ENCODE measurements around the gene IL16.

Gene IL16

DNA sequence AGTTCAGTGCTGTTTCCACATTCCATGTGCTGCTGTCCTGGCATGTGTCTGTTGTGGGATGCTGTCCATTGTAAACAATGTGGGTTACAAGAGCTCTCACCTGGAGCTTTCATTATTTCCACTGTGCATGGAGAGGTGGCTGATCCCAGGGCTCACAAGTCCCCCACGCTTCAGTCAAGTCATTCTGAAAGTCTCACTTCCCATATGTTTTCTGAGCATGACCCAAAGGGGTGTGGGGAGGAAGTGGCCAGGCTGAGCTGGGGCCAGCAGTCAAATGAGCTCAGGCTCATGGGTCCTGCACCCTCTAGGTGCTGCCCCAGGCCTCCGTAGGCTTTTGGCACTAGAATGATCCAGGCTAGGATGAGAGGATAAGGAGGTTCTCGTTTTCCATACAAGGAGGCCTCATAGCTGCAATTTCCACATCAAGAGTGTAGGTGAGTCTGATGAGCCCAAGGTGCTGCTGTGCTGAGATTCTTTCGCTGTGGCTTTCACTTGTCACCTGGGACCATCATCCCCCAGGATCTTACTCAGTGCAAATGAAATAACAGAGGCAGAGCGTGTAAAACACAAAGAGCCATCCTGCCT lies 105.2 kb downstream of the IL16 start:
- peak overlapping the region; percentile 98 for H3K4me2 ChIP-seq

DNA sequence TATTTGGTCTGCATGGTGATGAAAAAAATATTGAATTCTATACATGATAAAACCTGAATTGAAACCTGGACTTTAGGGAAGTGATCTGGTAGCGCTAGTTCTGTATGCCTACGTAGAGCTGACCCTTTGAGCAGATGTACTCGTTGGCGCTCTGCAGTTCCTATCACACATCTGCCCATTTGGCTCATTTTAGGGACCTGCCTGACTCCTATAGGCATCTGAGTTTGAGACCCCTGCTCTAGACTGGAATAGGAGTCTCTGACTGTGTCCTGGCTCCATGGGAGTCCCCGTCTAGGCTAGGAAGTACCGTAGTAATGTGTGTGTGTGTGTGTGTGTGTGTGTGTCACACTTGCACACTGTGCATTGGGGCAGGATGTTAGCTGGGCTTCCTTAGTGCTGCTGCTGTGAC lies 106.0 kb downstream of the IL16 start:
- Histone ChIP-seq H3K4me1 (peaks cover 75% of the 10 kb centered on the region), H3K27me3 (no peaks in the 10 kb centered on the region), H4K20me1 (no peaks in the 10 kb centered on the region), H3K9me3 (no peaks in the 10 kb centered on the region), H3K9ac (no peak overlapping the region), H3K4me3 (no peak overlapping the region), H3K36me3 (peaks cover 82% of the 10 kb centered on the region), H3K27ac (peak overlapping the region; percentile 78), H3K4me2 (peak overlapping the region; percentile 98)
- TF ChIP-seq Cebpa-rat (IDR thresholded peaks at IDR 0.05) = no peak

More for the DNA sequence above, 105.2 kb downstream of the IL16 start:
- Histone ChIP-seq H3K36me3 (peaks cover 74% of the 10 kb centered on the region), H3K9me3 (no peaks in the 10 kb centered on the region), H3K9ac (no peak overlapping the region), H3K27me3 (no peaks in the 10 kb centered on the region), H3K4me1 (peaks cover 83% of the 10 kb centered on the region), H3K4me3 (no peak overlapping the region), H3K27ac (peak overlapping the region; percentile 32), H4K20me1 (no peaks in the 10 kb centered on the region)
- no peak for TF ChIP-seq Cebpa-rat (IDR thresholded peaks at IDR 0.05)

DNA sequence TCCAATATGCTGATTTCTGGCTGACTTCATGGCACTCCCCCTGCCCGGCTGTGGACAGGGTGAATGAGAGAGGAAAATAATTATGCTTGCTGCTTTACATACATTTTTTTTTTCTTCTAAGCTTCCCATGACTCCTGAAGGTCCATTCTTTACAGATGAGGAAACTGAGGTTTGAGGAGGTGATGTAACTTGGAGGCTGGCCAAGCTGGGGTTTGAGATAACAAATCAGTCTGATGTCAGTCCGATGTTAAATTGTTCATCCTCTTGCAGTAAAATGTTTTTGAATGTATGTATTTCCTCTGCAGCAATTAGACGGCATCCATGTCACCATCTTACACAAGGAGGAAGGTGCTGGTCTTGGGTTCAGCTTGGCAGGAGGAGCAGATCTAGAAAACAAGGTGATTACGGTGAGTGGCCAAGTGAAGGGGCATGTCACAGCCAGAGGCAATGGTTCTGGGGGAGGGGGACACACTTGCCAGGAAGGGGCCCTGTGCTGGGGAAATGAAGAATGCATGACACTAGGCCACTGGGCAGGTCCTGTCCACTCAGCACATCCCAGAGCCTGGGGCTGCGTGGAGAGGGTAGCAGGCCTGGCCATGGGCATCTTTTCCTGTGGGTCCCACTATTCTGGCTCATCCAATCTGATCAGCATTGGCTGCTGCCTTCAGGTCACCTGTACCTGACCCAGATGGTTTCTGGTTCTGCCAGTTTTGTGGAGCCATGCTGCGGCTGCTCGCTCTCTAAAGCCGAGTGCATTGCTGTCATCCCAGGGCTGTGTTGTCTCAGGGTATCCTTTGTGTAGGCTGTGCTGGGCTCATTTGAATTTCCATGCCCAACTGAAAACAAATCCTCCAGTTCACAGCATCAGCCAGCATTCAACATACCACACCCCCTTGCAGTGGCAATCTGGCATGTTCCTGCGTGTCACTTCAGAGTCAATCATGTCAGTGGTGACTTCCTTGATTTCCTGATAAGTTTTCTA lies 106.9 kb downstream of the IL16 start:
- Histone ChIP-seq H3K36me3 (peaks cover 90% of the 10 kb centered on the region), H3K4me3 (no peak overlapping the region), H3K4me2 (peak overlapping the region; percentile 98), H3K9me3 (no peaks in the 10 kb centered on the region), H3K27ac (peak overlapping the region; percentile 78), H3K4me1 (peaks cover 66% of the 10 kb centered on the region), H3K27me3 (no peaks in the 10 kb centered on the region), H3K9ac (peak overlapping the region; percentile 47; the same call in 1 of the 2 replicates), H4K20me1 (no peaks in the 10 kb centered on the region)
- no peak for TF ChIP-seq Cebpa-rat (IDR thresholded peaks at IDR 0.05)

DNA sequence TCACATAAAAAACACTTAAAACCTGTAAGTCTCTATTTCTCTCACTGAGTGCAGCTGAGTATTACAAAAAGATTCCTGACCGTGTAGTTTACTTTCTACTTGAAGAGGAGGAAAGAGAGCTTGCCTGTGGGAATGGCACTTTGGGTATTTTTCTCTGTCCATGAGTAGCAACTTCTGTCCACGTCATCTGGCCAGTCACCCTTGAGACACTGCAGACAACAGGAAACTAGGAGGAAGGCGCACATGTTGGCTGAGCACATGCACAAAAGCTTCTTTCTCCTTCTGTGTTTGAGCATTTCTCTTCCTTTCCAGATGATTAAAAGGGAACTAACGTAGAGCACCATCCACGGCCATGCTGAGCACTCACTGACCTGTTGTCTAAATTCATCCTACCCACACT lies 107.5 kb downstream of the IL16 start:
- no peak for TF ChIP-seq Cebpa-rat (IDR thresholded peaks at IDR 0.05)
- Histone ChIP-seq H4K20me1 (no peaks in the 10 kb centered on the region), H3K9ac (peak overlapping the region; percentile 47), H3K4me2 (peak overlapping the region; percentile 98), H3K27me3 (no peaks in the 10 kb centered on the region), H3K4me1 (peaks cover 59% of the 10 kb centered on the region), H3K9me3 (no peaks in the 10 kb centered on the region), H3K27ac (peak overlapping the region; percentile 78), H3K36me3 (peaks cover 97% of the 10 kb centered on the region), H3K4me3 (no peak overlapping the region)

DNA sequence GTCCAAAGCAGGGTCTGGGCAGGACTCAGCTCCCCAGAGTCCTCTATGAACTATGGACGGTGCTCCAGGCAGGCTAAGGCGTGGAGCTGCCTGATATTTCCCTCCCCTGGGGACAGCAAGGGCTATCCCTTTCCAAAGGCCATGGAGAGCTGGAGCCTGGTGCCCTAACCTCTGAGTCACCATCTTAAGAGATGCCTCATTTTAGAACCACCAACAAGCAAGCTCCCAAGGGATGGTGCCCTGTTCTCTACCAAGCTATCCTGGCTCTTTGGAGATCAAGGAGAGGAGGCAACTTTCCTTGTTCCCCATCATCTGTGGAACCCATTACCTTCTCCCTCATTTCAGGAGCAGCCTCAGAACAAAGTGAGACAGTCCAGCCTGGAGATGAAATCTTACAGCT lies 111.6 kb downstream of the IL16 start:
- Histone ChIP-seq H3K4me2 (no peak overlapping the region), H4K20me1 (no peaks in the 10 kb centered on the region), H3K36me3 (peaks cover 82% of the 10 kb centered on the region), H3K4me1 (peaks cover 39% of the 10 kb centered on the region), H3K9ac (no peak overlapping the region), H3K27me3 (no peaks in the 10 kb centered on the region), H3K4me3 (no peak overlapping the region), H3K27ac (no peak overlapping the region), H3K9me3 (no peaks in the 10 kb centered on the region)
- TF ChIP-seq Cebpa-rat (IDR thresholded peaks at IDR 0.05) = no peak

DNA sequence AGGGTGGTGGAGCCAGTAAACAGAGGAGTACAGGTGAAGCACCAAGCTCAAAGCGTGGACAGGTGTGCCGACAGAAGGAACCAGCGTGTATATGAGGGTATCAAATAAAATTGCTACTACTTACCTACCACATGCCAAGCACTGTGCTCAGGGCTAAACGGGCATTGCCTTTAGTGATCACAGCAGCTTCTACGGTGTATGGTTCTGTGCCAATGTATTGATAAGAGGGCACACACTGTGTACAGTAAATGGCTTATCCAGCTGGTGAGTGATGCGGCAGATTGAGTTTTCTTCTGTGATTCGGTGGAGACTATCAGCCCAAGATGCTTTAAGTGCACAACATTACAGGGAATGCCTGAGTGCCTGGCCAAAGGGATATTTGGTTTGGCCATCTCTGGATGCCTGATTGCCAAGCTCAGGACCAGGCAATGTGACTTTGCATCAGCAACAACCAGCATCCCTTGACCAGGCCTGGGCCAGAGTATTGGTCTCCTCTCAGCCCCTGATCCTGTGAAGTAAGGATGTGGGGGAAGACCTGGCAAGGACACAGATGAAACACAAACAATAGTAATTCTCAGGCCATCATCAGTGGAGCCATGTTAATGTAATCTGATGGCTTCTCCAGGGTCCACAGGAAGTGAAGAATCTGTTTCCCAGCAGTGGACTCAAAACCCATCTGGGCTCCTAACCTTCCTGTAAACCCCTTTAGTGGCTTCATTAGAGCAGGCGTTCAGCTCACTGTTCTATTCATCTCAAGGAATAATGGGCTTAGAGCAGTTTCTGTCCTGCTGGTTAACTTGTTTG lies 113.2 kb downstream of the IL16 start:
- Histone ChIP-seq H3K9ac (no peak overlapping the region), H3K27ac (no peak overlapping the region), H3K9me3 (no peaks in the 10 kb centered on the region), H3K27me3 (no peaks in the 10 kb centered on the region), H3K4me3 (no peak overlapping the region), H3K36me3 (peaks cover 72% of the 10 kb centered on the region), H3K4me2 (no peak overlapping the region), H3K4me1 (peaks cover 23% of the 10 kb centered on the region), H4K20me1 (no peaks in the 10 kb centered on the region)
- no peak for TF ChIP-seq Cebpa-rat (IDR thresholded peaks at IDR 0.05)

DNA sequence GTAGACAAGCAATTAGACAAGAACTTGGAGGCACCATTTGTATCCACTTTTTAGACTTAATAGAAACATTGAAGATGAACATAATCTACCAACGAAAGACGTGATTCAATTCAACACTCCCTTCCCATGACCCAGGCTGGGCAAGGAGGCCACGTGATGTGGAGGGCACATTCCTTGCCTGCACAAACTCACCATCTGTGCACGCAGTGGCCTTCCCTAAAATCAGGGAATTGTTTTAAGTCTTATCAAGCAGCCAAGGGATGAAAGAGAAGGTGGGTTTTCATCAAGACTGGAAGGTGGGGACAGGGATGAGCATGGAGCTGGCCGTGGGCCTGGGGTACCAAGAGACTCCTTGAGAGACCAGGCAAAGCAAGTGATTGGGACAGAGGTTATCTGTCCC lies 113.8 kb downstream of the IL16 start:
- H4K20me1 ChIP-seq = no peaks in the 10 kb centered on the region
- no peaks in the 10 kb centered on the region for H3K27me3 ChIP-seq
- no peak overlapping the region for H3K4me3 ChIP-seq
- H3K36me3 ChIP-seq = peaks cover 72% of the 10 kb centered on the region
- H3K9me3 ChIP-seq = no peaks in the 10 kb centered on the region
- H3K9ac ChIP-seq = no peak overlapping the region
- H3K4me2 ChIP-seq = no peak overlapping the region
- TF ChIP-seq Cebpa-rat (IDR thresholded peaks at IDR 0.05) = no peak
- H3K27ac ChIP-seq = no peak overlapping the region
- H3K4me1 ChIP-seq = peaks cover 20% of the 10 kb centered on the region

DNA sequence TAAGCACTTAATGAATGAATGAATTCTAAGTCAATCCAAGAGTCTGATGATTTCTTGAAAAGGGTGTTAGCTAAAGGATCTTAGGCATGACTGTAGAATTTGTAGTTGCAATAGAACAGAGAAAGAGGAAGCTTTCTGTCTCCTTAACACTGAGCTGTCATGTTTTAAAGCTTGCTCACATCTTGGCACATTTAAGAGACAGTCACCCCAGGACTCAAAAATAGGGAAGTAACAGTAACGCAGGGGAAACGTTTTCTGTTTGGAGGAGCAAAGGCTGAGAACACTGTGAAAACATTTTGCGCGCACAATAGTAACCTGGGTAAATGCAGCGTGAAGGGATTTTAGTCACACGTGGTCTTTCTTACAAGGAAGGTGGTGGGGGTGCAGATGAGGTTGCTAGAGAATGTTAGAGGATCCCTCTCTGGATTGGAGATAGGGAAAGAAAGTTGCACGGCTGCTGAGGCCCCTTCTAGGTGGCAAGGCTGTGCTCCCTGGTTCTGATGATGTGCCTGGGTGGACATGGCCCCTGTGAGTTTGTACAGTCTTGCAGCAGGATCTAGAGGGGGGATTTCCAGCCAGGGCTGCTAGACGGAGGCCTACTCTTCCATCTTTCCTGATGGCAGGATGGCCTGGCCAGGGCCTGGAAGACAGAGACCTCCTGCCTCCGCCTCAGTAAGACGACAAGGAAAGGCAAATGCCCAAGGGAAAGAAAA lies 115.2 kb downstream of the IL16 start:
- H3K4me1 ChIP-seq = peaks cover 20% of the 10 kb centered on the region
- H3K9ac ChIP-seq = peak overlapping the region; percentile 26; the same call in 1 of the 2 replicates
- peak overlapping the region; percentile 66 for H3K4me2 ChIP-seq
- H3K4me3 ChIP-seq = no peak overlapping the region
- H3K27me3 ChIP-seq = no peaks in the 10 kb centered on the region
- H3K36me3 ChIP-seq = peaks cover 62% of the 10 kb centered on the region
- no peaks in the 10 kb centered on the region for H3K9me3 ChIP-seq
- TF ChIP-seq Cebpa-rat (IDR thresholded peaks at IDR 0.05) = no peak
- peak overlapping the region; percentile 66 for H3K27ac ChIP-seq
- H4K20me1 ChIP-seq = no peaks in the 10 kb centered on the region

Data from BLaER1 (cell line).